Stimulated activated CD4-positive, alpha-beta T cell treated with anti-CD3 and anti-CD28 coated beads, Interleukin-12 subunit alpha, Interleukin-12 subunit beta, amount 100 ng/mL, for 4 hours (primary cell): ENCODE measurements around the gene BAG1.

Experiments used
- DNase-seq: peaks from one replicate; pipeline ENCODE4 v3.0.0-alpha.2; 2020

The BAG1 gene

DNA sequence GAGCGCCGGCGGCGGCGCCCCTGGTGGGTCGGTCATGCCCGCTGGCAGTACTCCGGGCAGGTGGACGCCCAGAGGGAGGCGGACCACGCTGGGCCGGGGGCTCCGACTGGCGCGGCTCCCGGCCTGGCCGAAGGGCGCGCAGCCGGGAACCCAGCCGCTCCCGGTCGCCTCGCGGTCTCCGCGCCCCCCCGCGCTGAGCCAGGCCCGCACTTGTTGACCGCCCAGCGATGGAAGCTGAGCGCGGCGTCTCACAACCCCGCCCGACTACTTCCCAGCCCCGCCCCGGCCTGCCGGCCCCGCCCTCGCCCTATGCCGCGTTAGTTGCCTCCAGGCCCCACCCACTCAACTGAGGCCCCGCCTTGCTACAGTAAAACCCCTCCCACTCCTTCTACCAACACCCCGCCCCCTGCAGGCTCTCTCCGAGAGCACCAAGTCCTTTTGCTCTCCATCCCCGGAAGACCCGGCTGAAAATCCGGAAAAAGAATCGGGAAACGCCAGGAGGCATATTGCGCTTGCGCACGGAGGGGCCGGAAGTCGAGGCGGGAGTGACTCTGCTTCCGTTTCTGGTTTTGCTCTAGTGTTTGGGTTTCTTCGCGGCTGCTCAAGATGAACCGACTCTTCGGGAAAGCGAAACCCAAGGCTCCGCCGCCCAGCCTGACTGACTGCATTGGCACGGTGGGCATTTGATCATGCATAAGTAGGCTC, at the start of gene BAG1, which contains the start of gene CHMP5:
BAG1 (minus strand) TSS at position 236 of the 705 bp plus-strand sequence.
CHMP5 (plus strand) TSS at position 577 of the 705 bp plus-strand sequence; CDS start at position 607, 30 bp downstream.
- DNase-seq, result peak; percentile 100

DNA sequence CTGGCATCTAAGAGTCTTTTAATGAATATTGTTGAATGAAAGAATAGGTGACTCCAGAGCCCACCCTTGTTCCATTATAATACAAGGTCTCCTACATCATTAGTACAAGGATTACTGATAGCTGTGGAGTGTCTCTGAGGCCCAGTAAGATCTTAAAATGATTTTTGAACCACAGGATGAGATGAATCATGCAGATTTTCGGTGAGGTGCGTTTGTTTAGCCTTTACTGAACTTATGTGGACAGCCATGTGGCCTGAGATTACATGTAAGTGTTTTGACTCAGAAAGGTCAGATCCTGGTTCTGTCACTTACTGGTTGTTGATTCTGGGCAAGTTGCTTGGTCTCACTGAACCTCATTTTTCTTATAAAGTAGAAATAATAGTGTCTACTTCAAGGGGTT, 47.4 kb upstream of the BAG1 start:
- no peak for DNase-seq

DNA sequence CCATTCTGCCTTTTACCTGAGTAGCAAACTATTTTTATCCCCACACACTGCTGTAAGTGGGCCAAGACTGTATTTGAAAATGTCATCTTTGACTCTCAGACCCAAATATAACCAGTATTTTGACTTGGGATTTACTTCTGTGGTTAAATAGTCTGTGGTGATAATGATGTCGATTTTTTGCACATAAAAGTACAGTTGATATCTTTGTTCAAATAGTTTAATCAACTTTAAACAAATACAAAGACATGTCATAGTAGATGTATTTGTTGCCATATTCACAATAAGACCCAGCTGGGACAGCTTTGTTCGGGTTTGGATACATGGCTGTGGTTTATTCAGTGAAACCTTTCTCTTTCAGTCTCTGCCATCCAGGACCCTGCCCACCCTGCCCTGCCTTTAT, 46.2 kb upstream of the BAG1 start:
- no peak for DNase-seq

DNA sequence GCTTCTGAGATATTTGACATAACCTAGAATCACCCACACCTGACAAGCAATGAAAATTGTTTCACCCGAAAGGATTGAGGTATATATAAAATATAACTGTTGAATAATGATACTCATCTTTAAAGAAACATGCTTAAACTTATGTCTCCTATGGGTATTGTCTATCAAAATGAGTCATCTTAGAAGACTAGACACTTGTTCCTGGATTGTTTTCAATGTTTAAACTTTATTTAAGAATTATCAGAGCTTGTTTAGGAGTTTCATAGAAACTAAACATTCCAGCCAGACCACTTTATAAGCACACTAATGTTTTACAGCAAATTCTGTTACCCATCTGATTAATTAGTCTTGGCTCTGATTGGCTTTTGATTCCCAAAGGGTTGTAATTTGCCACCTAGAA, 45.4 kb upstream of the BAG1 start:
- no peak for DNase-seq

DNA sequence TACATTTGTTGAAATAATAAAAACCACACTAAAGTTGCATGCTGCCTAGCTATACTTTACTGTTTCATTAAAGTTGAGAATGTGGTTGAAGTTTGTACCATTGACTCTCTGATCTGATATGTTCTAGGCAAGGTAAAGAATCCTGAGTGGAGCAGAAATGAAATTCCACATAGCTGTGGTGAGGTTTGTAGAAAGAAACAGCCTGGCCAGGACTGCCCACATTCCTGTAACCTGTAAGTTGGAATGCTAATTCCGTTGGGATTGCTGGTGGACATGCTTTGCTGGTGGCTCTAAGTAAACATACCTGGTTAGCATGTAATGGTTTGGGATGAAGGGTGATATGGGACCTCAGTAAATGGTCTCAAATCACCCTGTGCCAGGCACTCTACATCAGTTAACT, 42.6 kb upstream of the BAG1 start:
- DNase-seq, result no peak

DNA sequence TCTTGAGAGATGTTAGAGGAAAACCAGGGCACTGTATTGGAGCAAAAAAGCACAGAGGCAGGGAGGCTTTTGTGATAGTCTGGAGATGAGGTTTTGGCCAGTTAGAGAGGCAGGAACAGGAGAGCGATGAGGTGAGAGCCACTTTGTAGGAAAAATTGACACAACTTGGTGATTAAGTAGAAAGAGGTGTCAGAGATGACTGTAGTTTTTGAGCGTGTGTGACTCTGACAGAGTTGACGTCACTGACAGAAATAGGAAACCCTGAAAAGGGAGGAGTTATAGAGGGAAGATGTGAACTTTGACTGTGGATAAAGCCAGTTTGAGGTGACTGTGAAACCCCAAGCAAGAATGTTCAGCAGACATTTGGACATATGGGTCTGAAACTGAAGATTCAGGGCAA, 41.5 kb upstream of the BAG1 start:
- no peak for DNase-seq

DNA sequence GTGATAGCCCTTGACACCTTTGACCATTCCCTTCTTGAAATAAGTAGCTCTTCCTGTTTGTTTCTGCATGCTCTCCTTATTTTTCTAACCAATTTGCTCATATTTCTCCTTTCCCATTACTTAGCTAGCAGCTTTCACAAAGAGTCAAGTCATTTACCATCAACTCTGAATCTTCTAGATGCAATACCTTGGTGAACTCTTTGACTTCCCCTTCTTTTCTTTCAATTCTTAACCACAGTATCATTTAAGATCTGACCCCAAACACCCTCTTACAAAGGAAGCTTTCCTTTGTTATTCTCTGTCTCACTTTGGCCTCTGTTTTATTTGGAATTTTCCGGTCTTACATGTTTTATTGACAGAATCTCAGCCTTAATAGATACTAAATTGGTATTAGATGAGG, 39.9 kb upstream of the BAG1 start:
- DNase-seq, result no peak

DNA sequence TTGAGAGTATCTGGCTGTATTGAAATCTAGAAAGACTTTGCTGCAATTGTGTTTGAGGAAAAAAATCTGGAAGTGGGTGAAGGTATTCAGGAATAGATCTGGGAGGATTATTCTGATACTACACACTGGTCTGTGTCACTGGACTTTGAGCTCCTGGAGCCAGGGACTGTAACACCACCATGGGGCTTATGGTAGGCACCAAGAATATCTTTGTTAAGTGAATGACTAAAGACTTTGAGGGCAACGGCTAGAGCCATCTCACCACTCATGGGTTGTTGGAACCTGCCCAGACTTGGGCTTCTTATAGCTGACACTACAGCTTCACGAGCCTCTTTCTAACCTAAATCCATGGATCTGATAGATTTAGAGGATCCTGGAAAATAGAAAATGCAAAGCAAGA, 36.0 kb upstream of the BAG1 start:
- no peak for DNase-seq

DNA sequence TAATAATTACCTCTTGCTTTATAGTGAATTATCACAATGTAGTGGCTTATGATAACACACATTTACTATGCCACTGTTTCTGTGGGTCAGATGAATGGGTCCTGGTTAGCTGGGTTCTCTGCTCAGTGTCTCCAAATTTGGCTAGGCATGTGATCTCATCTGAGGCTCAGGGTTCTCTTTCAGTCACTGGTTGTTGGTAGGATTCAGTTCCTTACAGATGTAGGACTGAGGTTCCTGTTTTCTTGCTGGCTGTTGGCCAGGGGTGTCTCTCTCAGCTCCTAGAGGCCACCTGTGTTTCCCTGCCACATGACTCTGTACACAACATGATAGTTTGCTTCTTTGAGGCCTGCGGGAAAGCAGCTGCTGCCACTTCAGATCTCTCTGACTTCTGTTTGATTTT, 32.9 kb upstream of the BAG1 start:
- DNase-seq, result no peak

DNA sequence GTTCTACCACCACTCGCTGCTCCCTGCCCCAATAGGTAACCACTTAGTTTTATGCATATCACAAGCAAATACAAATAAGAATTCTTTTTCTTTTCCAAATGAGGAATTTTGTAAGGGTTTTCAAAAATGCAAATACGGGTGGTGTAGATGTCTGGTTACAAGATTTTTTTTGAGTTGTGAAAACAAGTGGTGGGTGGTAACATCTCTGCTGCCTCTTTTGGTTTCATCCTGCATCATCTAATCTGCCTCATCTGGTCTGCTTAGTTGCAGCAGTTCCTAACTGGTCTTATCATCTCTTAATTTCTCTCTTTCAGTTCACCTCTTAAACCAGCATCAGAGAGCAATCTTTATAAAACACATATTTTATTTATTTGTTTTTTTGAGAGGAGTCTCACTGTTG, 31.1 kb upstream of the BAG1 start:
- DNase-seq, result no peak

DNA sequence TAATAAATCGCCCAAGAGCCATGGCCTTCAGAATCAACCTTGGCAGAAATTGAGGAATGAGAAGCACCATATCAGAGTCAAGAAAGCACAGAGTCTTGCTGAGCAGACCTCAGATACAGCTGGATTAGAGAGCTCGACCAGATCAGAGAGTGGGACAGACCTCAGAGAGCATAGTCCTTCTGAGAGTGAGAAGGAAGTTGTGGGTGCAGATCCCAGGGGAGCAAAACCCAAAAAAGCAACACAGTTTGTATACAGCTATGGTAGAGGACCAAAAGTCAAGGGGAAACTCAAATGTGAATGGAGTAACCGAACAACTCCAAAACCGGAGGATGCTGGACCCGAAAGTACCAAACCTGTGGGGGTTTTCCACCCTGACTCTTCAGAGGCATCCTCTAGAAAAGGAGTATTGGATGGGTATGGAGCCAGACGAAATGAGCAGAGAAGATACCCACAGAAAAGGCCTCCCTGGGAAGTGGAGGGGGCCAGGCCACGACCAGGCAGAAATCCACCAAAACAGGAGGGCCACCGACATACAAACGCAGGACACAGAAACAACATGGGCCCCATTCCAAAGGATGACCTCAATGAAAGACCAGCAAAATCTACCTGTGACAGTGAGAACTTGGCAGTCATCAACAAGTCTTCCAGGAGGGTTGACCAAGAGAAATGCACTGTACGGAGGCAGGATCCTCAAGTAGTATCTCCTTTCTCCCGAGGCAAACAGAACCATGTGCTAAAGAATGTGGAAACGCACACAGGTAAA, 30.3 kb upstream of the BAG1 start:
- no peak for DNase-seq

DNA sequence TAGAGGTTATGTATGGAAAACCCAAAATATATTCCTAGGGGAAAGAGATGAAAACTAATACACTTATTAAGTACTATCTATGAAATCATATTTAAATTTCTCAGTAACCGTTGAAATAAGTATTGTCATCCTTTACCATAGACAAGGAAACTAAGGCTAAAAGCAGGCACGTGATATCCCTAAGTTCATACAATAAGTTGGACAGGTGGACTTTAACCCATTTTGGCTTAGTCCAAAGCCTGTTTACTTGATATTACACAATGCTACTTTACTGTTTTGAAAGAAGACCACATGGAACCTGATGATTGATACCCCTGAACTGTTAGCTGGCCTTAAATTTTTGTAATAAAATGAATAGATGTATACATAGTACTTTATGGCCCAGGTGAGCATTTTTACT, 29.3 kb upstream of the BAG1 start:
- DNase-seq, result no peak

DNA sequence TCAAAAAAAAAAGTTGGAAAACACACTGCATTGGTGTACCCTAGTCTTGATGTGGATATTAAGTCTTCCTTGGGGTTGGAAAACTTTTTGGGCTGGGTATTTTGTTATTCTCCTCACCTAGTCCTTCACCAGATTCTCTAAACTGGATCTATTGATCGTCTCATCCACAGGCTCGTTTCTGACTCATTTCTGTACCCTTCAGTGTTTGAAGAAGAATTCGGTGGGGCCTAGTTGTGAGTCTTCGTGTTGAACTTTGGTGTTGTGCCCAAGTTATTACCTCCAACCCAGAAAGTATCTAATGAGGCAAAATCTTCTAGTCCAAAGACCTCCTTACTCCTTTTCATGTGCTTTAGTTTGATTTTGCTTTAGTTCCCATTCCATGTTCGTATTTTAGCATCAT, 27.4 kb upstream of the BAG1 start:
- DNase-seq, result no peak

DNA sequence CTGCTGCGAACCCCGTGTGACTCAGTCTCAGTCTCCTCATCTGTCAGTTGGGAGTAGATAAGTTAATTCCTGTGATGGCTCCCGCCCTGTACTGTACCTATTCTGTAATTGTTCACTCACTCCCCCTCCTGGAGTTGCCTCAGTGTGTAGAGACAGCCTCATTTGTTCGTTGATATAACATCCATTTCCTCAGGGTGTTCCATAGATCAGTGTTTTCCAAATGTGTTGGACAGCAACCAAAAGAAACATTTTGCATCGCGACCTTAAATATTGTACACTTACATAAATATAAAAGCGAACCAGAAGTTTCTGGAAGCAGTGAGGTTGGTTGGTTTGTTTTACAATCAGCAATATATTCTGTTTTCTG, 26.5 kb upstream of the BAG1 start:
- no peak for DNase-seq

DNA sequence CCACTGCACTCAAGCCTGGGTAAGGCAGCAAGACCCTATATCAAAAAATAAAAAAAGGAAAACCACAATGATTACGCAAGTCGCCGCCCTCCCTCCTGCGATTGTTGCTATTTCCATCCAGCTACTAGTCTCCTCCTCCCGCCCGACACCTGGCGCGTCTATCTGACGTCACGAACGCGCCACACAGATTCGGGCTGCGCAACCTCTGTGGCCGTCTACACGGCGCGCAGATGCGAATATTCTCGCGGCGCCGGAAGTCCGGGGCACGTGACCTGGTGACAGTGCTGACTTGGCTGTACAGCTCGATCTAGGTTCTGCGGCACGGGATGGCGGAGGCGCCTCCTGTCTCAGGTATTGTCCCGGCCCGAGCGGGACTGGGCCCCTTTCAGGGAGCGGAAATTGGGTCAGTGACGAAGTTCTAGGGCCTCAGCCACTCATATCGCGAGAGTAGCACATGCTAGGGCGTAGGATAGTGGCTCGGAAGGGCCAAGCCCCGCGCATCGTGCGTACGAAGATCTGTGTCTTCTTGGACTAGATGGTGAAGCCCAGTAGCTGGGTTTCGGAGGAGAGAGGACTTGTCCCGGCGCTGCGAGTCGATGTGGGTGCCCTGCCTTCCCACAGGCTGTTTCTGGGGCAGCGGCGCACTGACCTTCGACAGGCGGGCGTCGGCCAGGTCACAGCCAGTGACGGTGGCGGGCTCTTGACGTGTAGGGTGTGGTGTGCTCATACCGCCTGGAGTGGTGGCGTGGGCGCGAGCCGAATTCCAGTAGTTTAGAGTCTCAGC, 25.9 kb upstream of the BAG1 start, which contains the start of gene NFX1:
NFX1 (plus strand) TSS at position 270 of the 784 bp plus-strand sequence; CDS start at position 327, 57 bp downstream.
- peak; percentile 96 for DNase-seq

DNA sequence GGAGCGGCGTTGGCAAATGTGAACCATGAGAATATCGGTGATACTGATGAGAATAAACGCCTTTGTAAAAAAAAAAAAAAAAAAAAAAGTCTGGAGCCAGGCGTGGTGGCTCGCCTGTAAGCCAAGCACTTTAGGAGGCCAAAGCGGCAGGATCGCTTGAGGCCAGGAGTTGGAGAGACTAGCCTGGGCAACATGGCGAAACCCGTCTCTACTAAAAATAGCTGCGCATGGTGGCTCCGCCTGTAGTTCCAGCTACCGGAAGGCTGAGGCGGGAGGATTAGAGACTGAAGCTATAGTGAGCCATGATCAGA, 25.4 kb upstream of the BAG1 start:
- no peak for DNase-seq

DNA sequence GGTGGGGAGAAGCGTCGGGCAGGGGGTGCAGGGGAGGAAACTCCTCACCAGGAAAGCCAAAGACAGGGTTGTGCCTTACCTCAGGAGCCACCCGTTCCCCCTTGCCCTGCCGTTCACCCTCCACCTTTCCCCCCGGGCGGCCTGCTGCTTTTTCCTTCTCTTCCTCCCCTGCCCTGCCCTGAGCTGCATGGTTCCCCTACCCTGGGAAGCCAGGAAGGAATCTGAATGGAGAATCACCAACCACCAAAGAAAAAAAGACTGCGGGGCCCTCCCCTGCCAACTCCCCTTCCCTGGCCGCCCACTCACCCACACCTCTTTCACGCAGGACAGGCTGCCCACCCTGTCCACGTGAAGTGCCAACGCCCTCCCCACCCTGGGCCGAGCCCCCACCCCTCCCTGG, 25.0 kb upstream of the BAG1 start:
- DNase-seq, result peak; percentile 23

DNA sequence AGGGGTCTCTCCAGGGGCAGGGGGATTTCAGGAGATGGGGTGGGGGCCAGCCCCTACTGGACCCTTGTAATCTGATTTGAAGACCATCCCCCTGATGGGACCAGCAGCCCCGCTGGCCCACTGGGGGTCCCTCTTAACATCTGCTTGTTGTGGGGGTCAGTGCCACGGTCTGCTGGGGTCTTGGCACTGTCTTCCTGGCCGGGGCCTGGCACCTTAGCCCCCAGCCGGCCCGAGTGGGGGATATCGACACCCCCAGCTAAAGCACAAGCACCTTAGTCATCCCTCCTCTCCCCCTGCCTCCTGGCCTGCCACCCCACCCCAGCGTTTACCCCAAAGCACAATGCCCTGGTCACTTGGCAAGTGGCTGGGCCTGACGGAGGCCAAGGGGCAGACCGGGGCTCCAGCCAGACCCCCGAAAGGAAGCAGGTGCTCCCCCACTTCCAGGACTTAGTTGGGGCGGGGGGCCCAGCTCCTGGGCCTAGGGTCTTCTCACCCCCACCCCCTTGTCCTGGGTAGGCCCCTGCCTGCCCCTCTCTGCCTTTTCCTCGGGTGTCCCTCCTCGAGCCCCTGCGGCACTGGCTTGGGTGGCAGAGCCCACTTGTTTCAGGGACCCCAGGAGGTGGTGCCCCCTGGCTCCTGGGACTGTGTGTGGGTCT, 24.4 kb upstream of the BAG1 start:
- DNase-seq, result no peak

DNA sequence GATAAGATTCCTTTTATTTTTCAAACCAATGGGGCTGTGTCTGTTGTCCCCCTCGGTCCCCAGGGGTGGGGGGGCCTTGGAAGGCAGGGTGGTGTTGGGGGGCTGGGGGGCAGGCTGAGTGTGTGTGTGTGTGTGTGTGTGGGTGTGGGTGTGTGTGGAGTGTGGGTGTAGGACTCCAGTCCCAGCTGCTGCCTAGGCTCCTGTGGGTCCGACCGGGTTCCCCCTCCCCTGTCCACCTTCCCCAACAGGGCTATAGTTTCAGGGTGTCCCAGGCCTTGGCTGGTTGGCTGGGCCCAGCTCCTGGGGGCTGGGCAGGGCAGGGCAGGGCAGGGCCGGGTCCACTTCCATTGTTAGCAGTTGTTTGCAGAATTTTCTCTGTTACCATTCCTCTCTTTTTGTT, 23.7 kb upstream of the BAG1 start:
- DNase-seq, result no peak

DNA sequence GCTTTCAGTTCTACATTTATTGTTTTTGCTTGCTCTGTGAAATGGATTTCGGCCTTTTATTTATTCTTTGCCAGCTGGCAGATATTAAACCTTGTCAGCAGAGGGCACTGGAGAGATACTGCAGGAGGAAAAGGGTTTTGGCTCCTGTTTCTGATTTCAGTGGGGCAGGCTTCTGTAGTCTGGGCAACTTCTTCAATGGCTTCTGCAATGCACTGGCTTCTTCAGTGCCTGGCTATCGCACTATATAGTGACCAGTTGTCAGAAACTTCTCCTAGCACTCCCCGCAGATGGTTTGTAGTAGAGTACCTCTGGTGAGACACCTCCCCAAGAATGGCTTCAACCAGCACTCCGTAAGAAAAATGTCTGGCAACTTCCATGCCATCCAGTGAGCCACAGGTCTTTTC, 22.6 kb upstream of the BAG1 start:
- DNase-seq, result no peak

DNA sequence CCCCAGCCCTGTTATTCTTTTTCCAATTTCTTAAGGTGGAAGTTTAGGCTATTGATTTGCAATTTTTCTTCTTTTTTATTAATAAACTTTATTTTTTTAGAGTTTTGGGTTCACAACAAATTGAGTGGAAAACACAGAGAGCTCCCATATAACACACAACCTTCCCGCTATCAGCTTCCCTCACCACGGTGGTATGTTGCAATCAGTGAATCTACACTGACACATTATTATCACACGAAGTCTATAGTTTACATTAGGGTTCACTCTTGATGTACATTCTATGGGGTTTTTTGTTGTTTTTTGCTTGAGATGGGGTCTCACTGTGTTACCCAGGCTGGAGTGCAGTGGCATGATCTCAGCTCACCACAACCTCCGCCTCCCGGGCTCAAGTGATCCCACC, 21.0 kb upstream of the BAG1 start:
- no peak for DNase-seq

DNA sequence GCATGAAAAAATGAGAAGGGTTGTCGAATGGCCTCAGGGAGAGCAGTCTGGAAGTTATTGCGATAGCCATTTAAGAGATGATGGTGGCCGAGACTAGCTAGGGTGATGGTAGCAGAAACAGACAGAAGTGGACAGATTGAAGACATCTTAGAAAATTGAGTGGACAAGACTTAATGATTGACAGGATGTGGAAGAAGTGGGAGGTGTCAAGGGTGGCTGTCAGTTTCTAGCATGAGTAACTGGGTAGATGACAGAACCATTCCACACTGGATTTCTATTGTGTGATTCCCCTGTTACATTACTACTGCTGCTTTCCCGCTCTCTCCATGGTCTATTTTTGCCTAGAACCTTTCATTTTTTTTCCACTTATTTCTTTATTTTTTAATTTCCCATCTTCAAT, 13.0 kb upstream of the BAG1 start:
- no peak for DNase-seq

DNA sequence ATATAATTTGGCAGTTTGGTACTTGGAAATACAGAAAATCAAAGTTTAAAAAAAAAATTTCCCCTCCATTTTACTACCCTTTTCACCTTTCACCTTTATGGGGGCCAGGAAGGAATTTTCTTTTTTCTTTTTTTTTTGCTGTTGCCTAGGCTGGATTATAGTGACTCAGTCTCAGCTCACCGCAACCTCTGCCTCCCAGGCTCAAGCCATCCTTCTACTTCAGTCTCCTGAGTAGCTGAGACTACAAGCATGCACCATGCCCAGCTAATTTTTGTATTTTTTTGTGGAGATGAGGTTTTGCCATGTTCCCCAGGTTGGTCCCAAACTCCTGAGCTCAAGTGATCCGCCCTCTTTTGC, 9.4 kb upstream of the BAG1 start:
- no peak for DNase-seq
